ENCODE measurements around the gene DMAC2.
"Not testable (repeated sequence)": the region's sequence is repeated elsewhere in the genome, so short reads cannot be mapped to it uniquely, and the experiment has no call there.

Gene DMAC2

GRCh38 chr19:41442473-41443355 is 3.0 kb upstream of the DMAC2 start, which contains the start of gene ERICH4:
Gene ERICH4 (plus strand): TSS chr19:41443156. CDS start chr19:41443170, 14 bp downstream.
- DNase-seq: no peak

GRCh38 chr19:41441321-41441945 is 1.7 kb upstream of the DMAC2 start:
- DNase-seq: no peak

GRCh38 chr19:41437944-41438574 is 1.7 kb downstream of the DMAC2 start:
- no peak for DNase-seq

- no peak for DNase-seq
Observed at GRCh38 chr19:41436674-41436951, 3.1 kb downstream of the DMAC2 start.

DNA sequence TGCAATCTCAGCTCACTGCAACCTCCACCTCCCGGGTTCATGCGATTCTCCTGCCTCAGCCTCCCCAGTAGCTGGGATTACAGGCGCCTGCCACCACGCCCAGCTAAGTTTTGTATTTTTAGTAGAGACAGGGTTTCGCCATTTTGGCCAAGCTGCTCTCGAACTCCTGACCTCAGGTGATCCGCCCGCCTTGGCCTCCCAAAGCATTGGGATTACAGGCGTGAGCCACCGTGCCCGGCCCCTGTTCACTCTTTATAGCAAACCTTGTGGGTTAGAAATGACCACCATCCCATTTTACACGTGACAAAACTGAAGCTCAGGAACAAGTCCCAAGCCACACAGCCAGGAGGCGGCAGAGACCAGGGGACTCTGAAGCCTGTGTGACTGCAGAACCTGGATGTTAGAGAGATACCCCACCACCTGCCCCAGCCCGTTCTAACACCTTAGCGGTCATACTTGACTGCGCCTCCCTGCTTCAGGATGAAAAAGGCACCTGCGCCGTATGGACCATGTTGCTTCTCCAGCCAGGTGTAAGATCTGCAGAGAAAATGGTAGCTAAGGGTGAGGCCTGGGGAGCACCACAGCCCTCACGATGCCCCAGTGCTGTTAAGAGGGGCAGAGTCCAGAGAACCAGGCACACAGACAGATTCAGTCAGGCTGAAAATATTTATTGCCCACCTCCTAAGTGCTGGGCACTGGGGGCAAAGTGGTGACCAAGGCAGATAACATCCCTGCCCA is 3.6 kb downstream of the DMAC2 start:
- DNase-seq: no peak

- not testable (repeated sequence) for DNase-seq
Observed at GRCh38 chr19:41435376-41435775, 4.3 kb downstream of the DMAC2 start.

GRCh38 chr19:41434450-41434849 is 5.3 kb downstream of the DMAC2 start:
- DNase-seq: no peak

DNA sequence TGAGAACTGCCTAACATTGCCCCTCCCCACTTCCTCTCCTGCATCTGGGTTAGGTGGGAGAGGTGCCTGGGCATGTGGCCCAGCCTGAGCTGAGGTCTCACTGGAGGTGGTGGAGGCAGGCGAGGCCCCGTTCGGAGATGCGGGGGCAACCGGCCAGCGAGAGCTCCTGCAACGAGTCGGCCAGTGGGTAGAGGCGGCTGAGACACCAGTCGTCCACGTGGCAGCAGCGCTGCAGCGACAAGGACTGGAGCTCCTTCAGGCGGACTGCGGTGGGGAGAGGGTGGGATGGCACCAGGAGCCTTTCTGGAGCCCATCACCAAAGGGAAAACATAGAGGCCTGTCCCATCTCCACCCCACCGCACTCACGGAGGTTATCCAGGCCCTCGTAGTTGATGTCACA is 6.5 kb downstream of the DMAC2 start:
- DNase-seq: no peak

DNA sequence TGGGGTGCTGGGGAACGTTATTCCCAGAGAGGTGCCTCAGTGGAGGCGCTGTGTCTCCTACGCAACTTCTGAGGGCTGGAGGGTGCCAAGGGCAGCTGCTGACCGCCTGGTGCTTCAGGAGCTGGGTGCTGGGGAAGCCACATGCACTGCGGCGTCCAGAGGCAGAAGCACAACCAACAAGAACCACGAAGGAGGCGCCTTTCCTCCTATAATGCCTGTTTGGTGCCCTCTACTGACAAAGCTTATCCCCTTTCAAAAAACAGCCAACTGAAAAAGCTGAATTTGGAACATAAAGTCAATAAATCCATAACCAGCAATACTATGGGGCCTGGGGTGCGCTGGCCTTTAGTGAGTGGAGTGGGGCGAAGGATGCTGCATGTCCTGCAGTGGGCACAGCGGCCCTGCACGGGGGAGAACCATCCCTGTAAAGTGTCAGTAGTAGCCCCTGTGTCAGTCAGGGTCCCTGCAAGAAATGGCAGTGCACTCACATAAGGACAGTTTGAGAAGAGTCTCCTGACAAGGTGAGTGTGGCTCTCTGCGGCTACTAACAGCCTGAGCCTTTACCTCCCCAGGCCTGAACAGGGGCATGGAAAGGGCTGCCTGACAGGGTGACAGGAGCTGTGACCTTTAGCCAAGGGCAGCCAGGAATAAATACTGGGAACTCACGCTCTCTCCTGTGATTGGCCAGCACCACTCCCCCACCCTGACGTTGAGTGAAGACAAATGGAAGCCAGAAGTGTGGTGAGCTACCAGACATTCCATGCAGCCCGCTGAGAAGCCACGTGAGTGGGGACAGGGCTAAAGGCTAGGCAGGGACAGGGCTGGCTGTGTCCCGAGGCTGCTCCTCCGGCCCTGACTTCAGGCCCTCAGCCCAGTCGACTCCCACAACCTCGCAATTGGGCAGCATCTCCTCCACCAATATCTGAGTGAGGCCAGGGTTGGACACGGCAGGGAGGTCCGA is 8.0 kb downstream of the DMAC2 start:
- DNase-seq: no peak

DNA sequence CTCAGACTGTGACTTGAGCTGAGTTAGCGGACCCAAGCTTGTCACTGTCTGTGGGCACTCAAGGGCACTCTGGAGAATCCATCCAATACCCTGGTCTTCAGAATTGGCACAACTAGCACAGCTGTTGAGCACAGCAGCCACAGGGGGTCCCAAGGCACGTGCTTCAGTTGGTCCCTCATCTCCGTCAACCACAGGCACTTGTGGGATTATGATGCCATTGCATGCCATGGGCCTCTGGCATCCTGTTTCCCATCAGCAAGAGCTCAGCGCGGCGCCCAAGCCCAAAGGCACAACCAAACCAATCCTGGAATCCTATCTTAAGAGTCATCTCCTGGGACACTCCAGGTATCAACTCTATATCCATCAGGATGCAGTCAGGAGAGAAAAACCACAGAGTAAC is 8.8 kb downstream of the DMAC2 start:
- no peak for DNase-seq

- no peak for DNase-seq
Observed at GRCh38 chr19:41428481-41428859, 11.2 kb downstream of the DMAC2 start.

DNA sequence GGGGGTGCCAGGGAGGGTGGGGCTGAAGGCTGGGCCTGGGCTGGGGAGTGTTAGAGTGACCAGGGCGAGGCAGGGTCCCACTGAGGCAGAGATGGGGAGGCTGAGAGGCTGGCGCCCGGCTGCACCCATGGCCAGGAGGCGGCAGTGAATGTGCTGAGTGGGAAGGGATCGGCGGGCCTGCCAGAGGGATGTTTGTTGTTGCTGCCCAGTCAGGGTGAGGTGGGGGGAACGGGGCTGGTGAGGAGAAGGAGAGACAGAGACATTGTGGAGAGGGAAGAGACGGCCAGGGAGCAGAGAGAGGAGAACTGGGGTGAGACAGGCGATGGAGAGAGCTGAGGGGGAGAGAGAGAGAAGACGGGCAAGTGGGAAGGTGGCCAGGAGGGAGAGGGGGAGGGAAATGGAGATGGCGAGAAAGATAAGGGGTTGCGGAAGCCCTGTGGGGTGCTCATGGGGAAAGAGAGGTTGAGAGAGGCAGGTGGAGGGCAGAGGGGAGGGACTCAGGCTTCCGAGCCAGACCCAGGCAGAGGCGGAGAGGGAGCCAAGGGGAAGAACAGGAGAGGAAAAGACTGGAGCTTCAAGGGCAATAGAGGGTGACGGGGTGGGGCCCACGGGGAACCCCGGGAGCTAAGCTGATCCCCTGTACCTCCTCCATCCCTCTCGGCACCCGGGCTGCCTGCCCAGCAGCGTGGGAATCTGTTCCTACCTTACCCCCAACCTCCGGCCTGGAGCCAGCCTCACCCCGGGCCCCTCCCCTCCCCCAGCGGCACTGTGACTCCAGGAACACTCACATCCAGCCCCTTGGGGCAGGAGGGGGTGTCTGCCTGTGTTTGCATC is 11.8 kb downstream of the DMAC2 start:
- no peak for DNase-seq

GRCh38 chr19:41426952-41427646 is 12.6 kb downstream of the DMAC2 start, which contains the start of gene B3GNT8:
Gene B3GNT8 (minus strand): TSS chr19:41427374. CDS start chr19:41426778, 596 bp downstream.
- no peak for DNase-seq

GRCh38 chr19:41426116-41426841 is 13.4 kb downstream of the DMAC2 start:
- DNase-seq: no peak

- no peak for DNase-seq
Observed at GRCh38 chr19:41425174-41426115, 14.3 kb downstream of the DMAC2 start.

DNA sequence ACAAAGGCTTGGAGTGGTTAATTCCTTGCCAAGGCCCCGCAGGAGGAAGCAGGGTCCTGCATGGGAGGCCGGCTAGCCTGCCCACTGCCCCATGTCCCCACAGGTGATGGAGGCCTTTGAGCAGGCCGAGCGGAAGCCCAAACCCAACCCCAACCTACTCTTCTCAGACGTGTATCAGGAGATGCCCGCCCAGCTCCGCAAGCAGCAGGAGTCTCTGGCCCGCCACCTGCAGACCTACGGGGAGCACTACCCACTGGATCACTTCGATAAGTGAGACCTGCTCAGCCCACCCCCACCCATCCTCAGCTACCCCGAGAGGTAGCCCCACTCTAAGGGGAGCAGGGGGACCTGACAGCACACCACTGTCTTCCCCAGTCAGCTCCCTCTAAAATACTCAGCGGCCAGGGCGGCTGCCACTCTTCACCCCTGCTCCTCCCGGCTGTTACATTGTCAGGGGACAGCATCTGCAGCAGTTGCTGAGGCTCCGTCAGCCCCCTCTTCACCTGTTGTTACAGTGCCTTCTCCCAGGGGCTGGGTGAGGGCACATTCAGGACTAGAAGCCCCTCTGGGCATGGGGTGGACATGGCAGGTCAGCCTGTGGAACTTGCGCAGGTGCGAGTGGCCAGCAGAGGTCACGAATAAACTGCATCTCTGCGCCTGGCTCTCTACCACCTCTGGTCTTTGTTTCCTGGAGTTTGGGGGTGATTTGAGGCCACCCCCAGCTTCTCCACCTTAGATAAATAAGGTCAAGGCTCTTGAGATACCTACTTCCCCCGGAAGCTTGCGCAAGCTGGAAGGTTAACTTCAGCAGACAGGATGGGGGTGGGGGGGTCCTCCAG is 15.2 kb downstream of the DMAC2 start:
- DNase-seq: no peak

DNA sequence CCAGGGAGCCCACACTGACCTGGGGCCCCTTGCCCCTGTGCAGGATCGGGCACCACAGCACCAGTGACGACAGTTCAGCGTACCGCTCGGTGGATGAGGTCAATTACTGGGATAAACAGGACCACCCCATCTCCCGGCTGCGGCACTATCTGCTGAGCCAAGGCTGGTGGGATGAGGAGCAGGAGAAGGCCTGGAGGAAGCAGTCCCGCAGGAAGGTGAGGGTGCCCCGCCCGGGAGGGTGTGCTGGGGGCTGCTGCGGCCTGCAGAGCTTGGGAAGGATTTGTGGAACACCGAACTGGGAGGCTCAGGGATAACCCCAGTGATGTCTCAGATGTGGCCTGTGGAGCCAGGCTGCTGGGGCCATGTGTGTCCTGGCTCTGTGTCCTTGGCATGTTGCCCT is 16.8 kb downstream of the DMAC2 start:
- DNase-seq: no peak

GRCh38 chr19:41422456-41422855 is 17.3 kb downstream of the DMAC2 start:
- DNase-seq: no peak
